H1 (cell line): ENCODE measurements around the gene FAM131A. TPM values are rescaled to one million over a fixed set of nuclear protein-coding genes. Genes with fewer than 3 reads are reported as not detected.
A peak's percentile ranks its signal among the peaks of the same experiment; 100 is the strongest.

ENCODE experiments used
- ASH2L ChIP-seq: fragments of 200-600, 300-600 bp; sonication (generic); IDR thresholded peaks from one replicate; pipeline ENCODE4 v1.7.1; 2017; ENCODE audit warnings: low read length
- BRCA1 ChIP-seq: IDR thresholded peaks from 2 replicates; pipeline ENCODE4 v1.6.1; 2012; ENCODE audit warnings: low read depth, low read length, improper control_type of control experiment
- CEBPB ChIP-seq: IDR thresholded peaks from 2 replicates; pipeline ENCODE4 v1.6.1; 2012; ENCODE audit warnings: low read depth, low read length
- CHD1 ChIP-seq: IDR thresholded peaks from 2 replicates; pipeline ENCODE4 v1.6.1; 2012; ENCODE audit warnings: low read depth, low read length, improper control_type of control experiment
- CREB1 ChIP-seq: IDR thresholded peaks from 2 replicates; pipeline ENCODE4 v1.6.1; 2012; ENCODE audit warnings: inconsistent platforms
- E2F6 ChIP-seq: IDR thresholded peaks from 2 replicates; pipeline ENCODE4 v1.6.1; 2012; ENCODE audit warnings: inconsistent platforms
- EGR1 ChIP-seq: IDR thresholded peaks from 2 replicates; pipeline ENCODE4 v1.6.1; 2011; ENCODE audit warnings: low read depth, low read length, borderline replicate concordance
- GABPA ChIP-seq: IDR thresholded peaks from 2 replicates; pipeline ENCODE4 v1.6.1; 2011; ENCODE audit warnings: mild to moderate bottlenecking, low read length, moderate library complexity, borderline replicate concordance; ENCODE audit not compliant: insufficient read depth
- JUN ChIP-seq: IDR thresholded peaks from 2 replicates; pipeline ENCODE4 v1.6.1; 2011; ENCODE audit warnings: low read depth, mild to moderate bottlenecking, improper control_type of control experiment, low read length
- JUND ChIP-seq: IDR thresholded peaks from 2 replicates; pipeline ENCODE4 v1.6.1; 2011; ENCODE audit warnings: mild to moderate bottlenecking, improper control_type of control experiment, low read length
- KDM1A ChIP-seq: fragments of 200-600, 300-600 bp; sonication (generic); IDR thresholded peaks from 2 replicates; pipeline ENCODE4 v1.7.1; 2016; ENCODE audit warnings: mild to moderate bottlenecking, low read length, borderline replicate concordance
- KDM4A ChIP-seq: IDR thresholded peaks from one replicate; pipeline ENCODE4 v1.7.1; 2012; ENCODE audit warnings: low read depth, mild to moderate bottlenecking, moderate library complexity, low read length, inconsistent platforms; ENCODE audit not compliant: severe bottlenecking
- RAD21 ChIP-seq, 2 experiments: IDR thresholded peaks in 1 of 2; conservative IDR thresholded peaks in 1 of 2; 2 replicates each; pipeline ENCODE4 v1.6.1; 2011; ENCODE audit warnings: low read depth in 2 of 2, low read length in 2 of 2, improper control_type of control experiment in 1 of 2, inconsistent platforms in 1 of 2, mild to moderate bottlenecking in 1 of 2, moderate library complexity in 1 of 2
- SAP30 ChIP-seq: fragments of 300-600 bp; sonication (generic); IDR thresholded peaks from 2 replicates; pipeline ENCODE4 v1.7.1; 2012; ENCODE audit warnings: low read length, moderate library complexity, mild to moderate bottlenecking, inconsistent platforms; ENCODE audit not compliant: insufficient read depth, insufficient replicate concordance
- SIN3A ChIP-seq, 2 experiments: IDR thresholded peaks in 1 of 2; conservative IDR thresholded peaks in 1 of 2; 2 replicates each; pipeline ENCODE4 v1.6.1; 2011 to 2012; ENCODE audit warnings: low read length in 2 of 2, improper control_type of control experiment in 1 of 2, low read depth in 1 of 2, mild to moderate bottlenecking in 1 of 2
- SP2 ChIP-seq: IDR thresholded peaks from 2 replicates; pipeline ENCODE4 v1.6.1; 2012; ENCODE audit warnings: mild to moderate bottlenecking, low read length, inconsistent platforms
- SUZ12 ChIP-seq: fragments of 200-600 bp; sonication (generic); IDR thresholded peaks from 2 replicates; pipeline ENCODE4 v1.6.1; 2012; ENCODE audit warnings: mild to moderate bottlenecking, inconsistent platforms, low read length, moderate library complexity, mixed read lengths
- TAF1 ChIP-seq: IDR thresholded peaks from 2 replicates; pipeline ENCODE4 v1.6.1; 2011; ENCODE audit warnings: mild to moderate bottlenecking, low read depth, low read length
- TEAD4 ChIP-seq: IDR thresholded peaks from 2 replicates; pipeline ENCODE4 v1.6.1; 2012; ENCODE audit warnings: low read depth, low read length, inconsistent platforms, mixed read lengths
- YY1 ChIP-seq: IDR thresholded peaks from 2 replicates; pipeline ENCODE4 v1.6.1; 2011; ENCODE audit warnings: low read depth, mild to moderate bottlenecking, low read length
- polyA plus RNA-seq, 7 experiments: library from polyadenylated mRNA; depleted of rRNA in 3 of 7; stranded (reverse) in 5 of 7; unstranded in 2 of 7; fragments of >200 nt in 5 of 7; fragments of 200-250 nt in 2 of 7; gene quantifications; 1 replicate in 5 of 7; 2 replicates in 1 of 7; 4 replicates in 1 of 7; pipeline versions ENCODE4 v1.2.1 to v1.2.3, GENCODE V29; 2011 to 2013; ENCODE audit warnings: missing spikeins in 2 of 7, mixed read lengths in 2 of 7
- total RNA-seq: library from RNA; stranded (reverse); fragmentation: NEBNext Ultra II Directional; extraction: Animal tissue kit (Norgen Biotek cat#: 25700); gene quantifications from 2 replicates; pipeline ENCODE4 v1.2.1, GENCODE V29; 2021
- TF ChIP-seq, protein P1 (sequence below): IDR thresholded peaks from 2 replicates; pipeline ENCODE4 v1.6.1; 2011; ENCODE audit warnings: low read length, improper control_type of control experiment

FAM131A gene
- total and polyA plus RNA-seq, 2 of the 8 experiments (the other 6 are each of a cell fraction or from before 2014, with no cell fraction given), result 16.0 to 21.9 TPM

GRCh38 chr3:184335661-184336546, 1.5 kb upstream of the FAM131A start (continued):
- TF ChIP-seq JUN (peak; percentile 46; the same call in 1 of the 2 replicates), SUZ12 (no peak), RAD21 (IDR thresholded peaks at IDR 0.05 in 1 of 2, conservative IDR thresholded peaks at IDR 0.05 in 1 of 2; ENCODE audit: low read depth in 2 of 2, low read length in 2 of 2) (peak; percentile 9 to 23; a peak in 2 of 4 replicates), TEAD4 (0 out of 2 replicates have a peak, but pooled peaks have one; percentile 20), CREB1 (peak; percentile 98), KDM4A (peak; percentile 52), YY1 (0 out of 2 replicates have a peak, but pooled peaks have one; percentile 50), CHD1 (no peak), SP2 (no peak), SAP30 (no peak), KDM1A (no peak), BRCA1 (no peak), E2F6 (no peak; the same call in 1 of the 2 replicates), EGR1 (peak; percentile 82; the same call in 1 of the 2 replicates), TAF1 (peak; percentile 60), SIN3A (conservative IDR thresholded peaks at IDR 0.05 in 1 of 2, IDR thresholded peaks at IDR 0.05 in 1 of 2; ENCODE audit: low read depth in 1 of 2, low read length in 2 of 2) (peak; percentile 27 to 31; a peak in 1 of 4 replicates), ASH2L (no peak), JUND (peak; percentile 68), GABPA (no peak), CEBPB (peak; percentile 44; the same call in 1 of the 2 replicates)
- TF ChIP-seq, protein P1, sequence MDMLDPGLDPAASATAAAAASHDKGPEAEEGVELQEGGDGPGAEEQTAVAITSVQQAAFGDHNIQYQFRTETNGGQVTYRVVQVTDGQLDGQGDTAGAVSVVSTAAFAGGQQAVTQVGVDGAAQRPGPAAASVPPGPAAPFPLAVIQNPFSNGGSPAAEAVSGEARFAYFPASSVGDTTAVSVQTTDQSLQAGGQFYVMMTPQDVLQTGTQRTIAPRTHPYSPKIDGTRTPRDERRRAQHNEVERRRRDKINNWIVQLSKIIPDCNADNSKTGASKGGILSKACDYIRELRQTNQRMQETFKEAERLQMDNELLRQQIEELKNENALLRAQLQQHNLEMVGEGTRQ, result peak; percentile 60
